GM23338 (cell line): Measurements from ENCODE around the gene TBC1D5. TPM values are rescaled to one million over a fixed set of nuclear protein-coding genes. Genes with fewer than 3 reads are reported as not detected.
"Not testable (repeated sequence)": the region's sequence is repeated elsewhere in the genome, so short reads cannot be mapped to it uniquely, and the experiment has no call there.

Source experiments
- ATAC-seq: fragments of 200-7000 bp; cut with Tn5 transposase; 3 replicates; pipeline ENCODE4 v1.9.1; 2020
- DNase-seq: peaks from one replicate; pipeline ENCODE4 v3.0.0-alpha.2; 2015; ENCODE audit warnings: low spot score
- H2AFZ ChIP-seq: fragments of 200-600 bp; sonication (generic); 2 replicates; pipeline ENCODE4 v1.8.0; 2016; ENCODE audit warnings: antibody characterized with exemption, mild to moderate bottlenecking, moderate library complexity
- H3F3A ChIP-seq: fragments of 200-600 bp; sonication (generic); replicated peaks from 2 replicates; pipeline ENCODE4 v1.8.0; 2017; ENCODE audit warnings: antibody characterized with exemption, mixed run types, low read depth
- H3K27ac ChIP-seq: fragments of 200-600 bp; sonication (generic); 2 replicates; pipeline ENCODE4 v1.6.1; 2016; ENCODE audit warnings: low read depth
- H3K27me3 ChIP-seq: fragments of 200-600 bp; sonication (generic); 2 replicates; pipeline ENCODE4 v1.8.0; 2016; ENCODE audit warnings: mild to moderate bottlenecking, mixed run types, moderate library complexity; ENCODE audit not compliant: insufficient read depth
- H3K36me3 ChIP-seq: fragments of 200-600 bp; sonication (generic); 2 replicates; pipeline ENCODE4 v1.8.0; 2016; ENCODE audit warnings: mild to moderate bottlenecking; ENCODE audit not compliant: insufficient read depth
- H3K4me1 ChIP-seq: fragments of 200-600 bp; sonication (generic); 2 replicates; pipeline ENCODE4 v1.8.0; 2016; ENCODE audit warnings: mild to moderate bottlenecking, moderate library complexity; ENCODE audit not compliant: insufficient read depth
- H3K4me2 ChIP-seq: fragments of 200-600 bp; sonication (generic); 2 replicates; pipeline ENCODE4 v1.7.1; 2017; ENCODE audit warnings: mixed run types
- H3K4me3 ChIP-seq: fragments of 200-600 bp; sonication (generic); 2 replicates; pipeline ENCODE4 v1.6.1; 2016; ENCODE audit warnings: mixed run types
- H3K79me2 ChIP-seq: fragments of 200-600 bp; sonication (generic); replicated peaks from 2 replicates; pipeline ENCODE4 v1.8.0; 2017; ENCODE audit warnings: mild to moderate bottlenecking; ENCODE audit not compliant: insufficient read depth
- H3K9me2 ChIP-seq: fragments of 200-600 bp; sonication (generic); 2 replicates; pipeline ENCODE4 v1.8.0; 2017; ENCODE audit not compliant: insufficient read depth
- H4K20me1 ChIP-seq: fragments of 200-600 bp; sonication (generic); replicated peaks from 2 replicates; pipeline ENCODE4 v1.8.0; 2017; ENCODE audit warnings: mild to moderate bottlenecking; ENCODE audit not compliant: insufficient read depth
- H3K27ac Mint-ChIP-seq: 2 replicates; pipeline ENCODE4 v1.8.0; 2020; ENCODE audit warnings: inconsistent platforms, mild to moderate bottlenecking, moderate library complexity, mixed read lengths
- H3K27me3 Mint-ChIP-seq: 3 replicates; pipeline ENCODE4 v1.8.0; 2022; ENCODE audit warnings: low read depth, mild to moderate bottlenecking, moderate library complexity, mixed read lengths, inconsistent platforms; ENCODE audit not compliant: insufficient read depth, poor library complexity
- H3K36me3 Mint-ChIP-seq: 3 replicates; pipeline ENCODE4 v1.8.0; 2021; ENCODE audit warnings: low read depth, mild to moderate bottlenecking, inconsistent platforms, moderate library complexity, mixed read lengths
- H3K4me1 Mint-ChIP-seq: 3 replicates; pipeline ENCODE4 v1.8.0; 2020; ENCODE audit warnings: mild to moderate bottlenecking, inconsistent platforms, mixed read lengths
- H3K4me3 Mint-ChIP-seq: 3 replicates; pipeline ENCODE4 v1.8.0; 2021; ENCODE audit warnings: moderate library complexity, mild to moderate bottlenecking, inconsistent platforms, mixed read lengths
- H3K9me3 Mint-ChIP-seq: 3 replicates; pipeline ENCODE4 v1.8.0; 2020; ENCODE audit warnings: moderate library complexity, mild to moderate bottlenecking, inconsistent platforms, mixed read lengths
- polyA plus RNA-seq: library from polyadenylated mRNA; unstranded; fragments of >200 nt; fragmentation: Nextera tagmentation; extraction: Ambion mirVana; gene quantifications from 2 replicates; pipeline ENCODE4 v1.2.1, GENCODE V29; 2016
- total RNA-seq: library from RNA; depleted of rRNA; stranded (reverse); fragments of >200 nt; shearing (Covaris generic); gene quantifications from 2 replicates; pipeline ENCODE4 v1.2.3, GENCODE V29; 2014
- TF ChIP-seq, protein P1 (sequence below), 2 experiments: fragments of 200-600 bp in 1 of 2; sonication (generic) in 1 of 2; conservative IDR thresholded peaks; 2 replicates each; pipeline versions ENCODE4 v1.5.1 to v1.6.1; 2016 to 2017; ENCODE audit warnings: antibody characterized with exemption in 2 of 2, low read depth in 2 of 2, mild to moderate bottlenecking in 2 of 2, moderate library complexity in 1 of 2

Gene TBC1D5
- total and polyA plus RNA-seq, 2 experiments from 2014 or later, result 21.8 to 48.1 TPM

DNA sequence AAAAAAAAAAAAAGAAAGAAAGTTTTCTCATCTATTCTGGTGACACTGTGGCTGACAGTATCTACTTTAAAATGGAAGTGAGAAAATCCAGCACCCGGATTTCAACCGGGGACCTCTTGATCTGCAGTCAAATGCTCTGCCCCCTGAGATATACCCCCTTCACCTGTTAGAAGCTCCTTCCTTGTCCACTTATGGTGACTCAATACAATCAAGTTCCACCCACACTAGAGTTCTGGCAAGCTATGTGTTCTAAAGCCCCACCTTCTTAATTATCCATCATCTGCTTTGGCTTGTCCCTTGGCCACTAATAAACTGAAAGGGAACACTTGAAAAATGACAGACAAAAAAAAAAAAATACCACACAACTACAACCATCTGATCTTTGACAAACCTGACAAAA lies 42.6 kb downstream of the TBC1D5 start:
- not testable (repeated sequence) for DNase-seq, H2AFZ ChIP-seq, H3K4me1 ChIP-seq, H3K27me3 Mint-ChIP-seq, H3K4me2 ChIP-seq, H3K36me3 ChIP-seq, H3K27ac ChIP-seq, H3K9me2 ChIP-seq, H3K4me1 Mint-ChIP-seq, H3F3A ChIP-seq, ATAC-seq, H3K27ac Mint-ChIP-seq, H3K4me3 ChIP-seq, H4K20me1 ChIP-seq, H3K27me3 ChIP-seq, H3K4me3 Mint-ChIP-seq
- Mint-ChIP-seq H3K36me3 (peaks cover 13% of the 10 kb centered on the region; the same call in 2 of the 3 replicates), H3K9me3 (peaks cover 11% of the 10 kb centered on the region; the same call in 2 of the 3 replicates)
- H3K79me2 ChIP-seq, result peaks cover 34% of the 10 kb centered on the region

DNA sequence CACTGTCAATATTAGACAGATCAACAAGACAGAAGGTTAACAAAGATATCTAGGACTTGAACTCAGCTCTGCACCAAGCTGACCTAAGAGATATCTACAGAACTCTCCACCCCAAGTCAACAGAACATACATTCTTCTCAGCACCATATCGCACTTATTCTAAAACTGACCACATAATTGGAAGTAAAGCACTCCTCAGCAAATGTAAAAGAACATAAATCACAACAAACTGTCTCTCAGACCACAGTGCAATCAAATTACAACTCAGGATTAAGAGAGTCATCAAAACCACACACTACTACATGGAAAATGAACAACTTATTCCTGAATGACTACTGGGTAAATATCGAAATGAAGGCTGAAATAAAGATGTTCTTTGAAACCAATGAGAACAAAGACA lies 46.8 kb downstream of the TBC1D5 start:
- not testable (repeated sequence) for H2AFZ ChIP-seq, H3K4me1 Mint-ChIP-seq, H3K4me3 Mint-ChIP-seq, H3K4me2 ChIP-seq, H3K4me1 ChIP-seq, H3K27me3 Mint-ChIP-seq, DNase-seq, ATAC-seq, H3F3A ChIP-seq, H3K4me3 ChIP-seq, H3K36me3 ChIP-seq, H3K9me2 ChIP-seq, H4K20me1 ChIP-seq, H3K27me3 ChIP-seq, H3K27ac Mint-ChIP-seq, H3K27ac ChIP-seq
- H3K79me2 ChIP-seq, result peaks cover 45% of the 10 kb centered on the region
- peaks cover 18% of the 10 kb centered on the region; the same call in 2 of the 3 replicates for H3K9me3 Mint-ChIP-seq
- peaks cover 28% of the 10 kb centered on the region for H3K36me3 Mint-ChIP-seq

GRCh38 chr3:17693670-17693999 lies 48.8 kb downstream of the TBC1D5 start:
- H3K4me2 ChIP-seq, H3K4me3 Mint-ChIP-seq: not testable (repeated sequence)

DNA sequence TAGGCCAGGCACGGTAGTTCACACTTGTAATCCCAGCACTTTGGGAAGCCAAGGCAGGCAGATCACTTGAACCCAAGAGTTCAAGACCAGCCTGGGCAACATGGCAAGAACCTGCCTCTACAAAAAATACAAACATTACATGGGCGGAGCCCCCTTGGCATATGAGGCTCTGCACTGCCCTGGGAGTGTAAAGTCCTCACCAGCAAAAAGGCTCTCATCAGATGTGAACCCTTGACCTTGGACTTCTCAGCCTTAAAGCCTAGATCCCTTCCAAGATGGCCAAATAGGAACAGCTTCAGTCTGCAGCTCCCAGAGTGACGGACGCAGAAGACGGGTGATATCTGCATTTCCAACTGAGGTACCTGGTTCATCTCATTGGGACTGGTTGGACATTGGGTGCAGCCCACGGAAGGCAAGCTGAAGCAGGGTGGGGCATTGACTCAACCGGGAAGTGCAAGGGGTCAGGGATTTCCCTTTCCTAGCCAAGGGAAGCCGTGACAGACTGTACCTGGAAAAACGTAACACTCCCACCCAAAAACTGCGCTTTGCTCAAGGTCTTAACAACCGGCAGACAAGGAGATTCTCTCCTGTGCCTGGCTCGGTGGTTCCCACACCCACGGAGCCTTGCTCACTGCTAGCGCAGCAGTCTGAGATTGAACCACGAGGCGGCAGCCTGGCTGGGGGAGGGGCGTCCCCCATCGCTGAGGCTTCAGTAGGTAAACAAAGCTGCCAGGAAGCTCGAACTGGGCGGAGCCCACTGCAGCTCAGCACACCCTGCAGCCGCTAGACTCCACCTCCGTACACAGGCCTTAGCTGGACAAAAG lies 49.4 kb downstream of the TBC1D5 start:
- H3K27me3 Mint-ChIP-seq, H3K4me1 ChIP-seq, H3K4me1 Mint-ChIP-seq, H3K27ac ChIP-seq, H4K20me1 ChIP-seq, H3K36me3 ChIP-seq, H3K27ac Mint-ChIP-seq, H3K27me3 ChIP-seq, H3K9me2 ChIP-seq, H3K4me2 ChIP-seq, H3K4me3 Mint-ChIP-seq, H2AFZ ChIP-seq, H3K4me3 ChIP-seq, H3F3A ChIP-seq, ATAC-seq: not testable (repeated sequence)
- peaks cover 44% of the 10 kb centered on the region for H3K79me2 ChIP-seq
- DNase-seq, result peak; percentile 4
- H3K36me3 Mint-ChIP-seq, result peaks cover 22% of the 10 kb centered on the region
- peaks cover 18% of the 10 kb centered on the region; the same call in 2 of the 3 replicates for H3K9me3 Mint-ChIP-seq

More at GRCh38 chr3:17693670-17693999, 48.8 kb downstream of the TBC1D5 start:
- H3K4me1 Mint-ChIP-seq, H3F3A ChIP-seq, H3K27ac Mint-ChIP-seq, H3K27me3 ChIP-seq, H4K20me1 ChIP-seq, H3K4me1 ChIP-seq, H2AFZ ChIP-seq, H3K27me3 Mint-ChIP-seq, H3K9me2 ChIP-seq, H3K36me3 ChIP-seq, DNase-seq, H3K4me3 ChIP-seq, H3K27ac ChIP-seq, ATAC-seq: not testable (repeated sequence)
- H3K36me3 Mint-ChIP-seq, result peaks cover 22% of the 10 kb centered on the region
- H3K79me2 ChIP-seq, result peaks cover 44% of the 10 kb centered on the region
- peaks cover 18% of the 10 kb centered on the region; the same call in 2 of the 3 replicates for H3K9me3 Mint-ChIP-seq
- TF ChIP-seq, protein P1, sequence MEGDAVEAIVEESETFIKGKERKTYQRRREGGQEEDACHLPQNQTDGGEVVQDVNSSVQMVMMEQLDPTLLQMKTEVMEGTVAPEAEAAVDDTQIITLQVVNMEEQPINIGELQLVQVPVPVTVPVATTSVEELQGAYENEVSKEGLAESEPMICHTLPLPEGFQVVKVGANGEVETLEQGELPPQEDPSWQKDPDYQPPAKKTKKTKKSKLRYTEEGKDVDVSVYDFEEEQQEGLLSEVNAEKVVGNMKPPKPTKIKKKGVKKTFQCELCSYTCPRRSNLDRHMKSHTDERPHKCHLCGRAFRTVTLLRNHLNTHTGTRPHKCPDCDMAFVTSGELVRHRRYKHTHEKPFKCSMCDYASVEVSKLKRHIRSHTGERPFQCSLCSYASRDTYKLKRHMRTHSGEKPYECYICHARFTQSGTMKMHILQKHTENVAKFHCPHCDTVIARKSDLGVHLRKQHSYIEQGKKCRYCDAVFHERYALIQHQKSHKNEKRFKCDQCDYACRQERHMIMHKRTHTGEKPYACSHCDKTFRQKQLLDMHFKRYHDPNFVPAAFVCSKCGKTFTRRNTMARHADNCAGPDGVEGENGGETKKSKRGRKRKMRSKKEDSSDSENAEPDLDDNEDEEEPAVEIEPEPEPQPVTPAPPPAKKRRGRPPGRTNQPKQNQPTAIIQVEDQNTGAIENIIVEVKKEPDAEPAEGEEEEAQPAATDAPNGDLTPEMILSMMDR (conservative IDR thresholded peaks at IDR 0.05; ENCODE audit: low read depth in 2 of 2), result peak in 1 of 2 experiments; percentile 20; a peak in 2 of 4 replicates
